Muscle layer of duodenum (tissue), 2 donors: ENCODE data around the gene OSBP2.

Experiments used
- H3K27ac ChIP-seq: one replicate; pipeline ENCODE4 v1.7.0; 2013; ENCODE audit warnings: mild to moderate bottlenecking, low read length
- H3K27me3 ChIP-seq: one replicate; pipeline ENCODE4 v1.7.0; 2013; ENCODE audit warnings: low read depth, mild to moderate bottlenecking, control low read depth, low read length
- H3K36me3 ChIP-seq, 2 donors: one replicate each; pipeline ENCODE4 v1.7.0; 2013; ENCODE audit warnings: low read length in 2 of 2, control low read depth in 1 of 2, mild to moderate bottlenecking in 1 of 2; ENCODE audit not compliant: insufficient read depth in 2 of 2, control insufficient read depth in 1 of 2
- H3K4me1 ChIP-seq, 2 donors: one replicate each; pipeline ENCODE4 v1.7.0; 2013; ENCODE audit warnings: low read length in 2 of 2, mild to moderate bottlenecking in 2 of 2, control low read depth in 1 of 2, moderate library complexity in 1 of 2; ENCODE audit not compliant: insufficient read depth in 2 of 2, control insufficient read depth in 1 of 2
- H3K4me3 ChIP-seq, 2 donors: one replicate each; pipeline ENCODE4 v1.7.0; 2013; ENCODE audit warnings: low read length in 2 of 2, low read depth in 1 of 2, mild to moderate bottlenecking in 1 of 2
- H3K9me3 ChIP-seq, 2 donors: one replicate each; pipeline ENCODE4 v1.7.0; 2013; ENCODE audit warnings: low read length in 2 of 2, control low read depth in 1 of 2, mild to moderate bottlenecking in 1 of 2; ENCODE audit not compliant: control insufficient read depth in 1 of 2
- donor health status: healthy.

Gene OSBP2

GRCh38 chr22:30902496-30903357 lies 208.1 kb downstream of the OSBP2 start:
- Histone ChIP-seq H3K4me1 (no peaks in the 10 kb centered on the region), H3K4me3 (no peak overlapping the region), H3K9me3 (peaks cover 0 to 10% of the 10 kb centered on the region in 2 donors), H3K36me3 (peaks cover 0 to 6% of the 10 kb centered on the region in 2 donors), H3K27me3 (no peaks in the 10 kb centered on the region), H3K27ac (no peak overlapping the region)

DNA sequence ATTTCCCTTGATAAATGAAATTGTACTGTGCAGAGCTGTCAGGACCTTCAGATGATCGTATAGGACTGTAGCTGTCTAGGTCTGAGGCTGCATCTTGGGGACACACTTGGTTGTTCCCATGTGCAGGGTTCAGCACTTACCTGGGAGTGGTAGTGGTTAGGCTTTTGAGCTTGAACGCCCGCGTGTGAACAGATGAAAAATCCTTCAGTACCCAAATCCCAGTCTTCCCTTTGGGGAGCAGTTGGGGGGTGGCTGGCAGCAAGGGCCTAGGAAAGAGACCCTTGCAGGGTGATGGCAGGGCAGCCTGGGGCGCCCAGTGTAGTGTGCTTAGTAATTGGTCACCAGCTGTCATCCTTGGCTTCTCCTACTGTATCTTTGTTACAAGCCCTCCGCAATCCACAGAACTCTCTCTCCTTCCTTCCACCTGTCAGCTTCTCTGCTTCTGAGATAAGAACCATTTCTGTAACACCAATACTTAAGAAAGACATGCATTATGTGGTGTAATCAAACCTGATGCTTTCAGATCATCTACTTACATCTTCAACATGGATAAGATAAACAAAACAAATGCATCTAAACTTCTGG lies 209.3 kb downstream of the OSBP2 start:
- Histone ChIP-seq H3K4me3 (no peak overlapping the region), H3K27me3 (no peaks in the 10 kb centered on the region), H3K36me3 (peaks cover 0 to 6% of the 10 kb centered on the region in 2 donors), H3K27ac (no peak overlapping the region), H3K9me3 (peaks cover 0 to 6% of the 10 kb centered on the region in 2 donors), H3K4me1 (no peaks in the 10 kb centered on the region)

DNA sequence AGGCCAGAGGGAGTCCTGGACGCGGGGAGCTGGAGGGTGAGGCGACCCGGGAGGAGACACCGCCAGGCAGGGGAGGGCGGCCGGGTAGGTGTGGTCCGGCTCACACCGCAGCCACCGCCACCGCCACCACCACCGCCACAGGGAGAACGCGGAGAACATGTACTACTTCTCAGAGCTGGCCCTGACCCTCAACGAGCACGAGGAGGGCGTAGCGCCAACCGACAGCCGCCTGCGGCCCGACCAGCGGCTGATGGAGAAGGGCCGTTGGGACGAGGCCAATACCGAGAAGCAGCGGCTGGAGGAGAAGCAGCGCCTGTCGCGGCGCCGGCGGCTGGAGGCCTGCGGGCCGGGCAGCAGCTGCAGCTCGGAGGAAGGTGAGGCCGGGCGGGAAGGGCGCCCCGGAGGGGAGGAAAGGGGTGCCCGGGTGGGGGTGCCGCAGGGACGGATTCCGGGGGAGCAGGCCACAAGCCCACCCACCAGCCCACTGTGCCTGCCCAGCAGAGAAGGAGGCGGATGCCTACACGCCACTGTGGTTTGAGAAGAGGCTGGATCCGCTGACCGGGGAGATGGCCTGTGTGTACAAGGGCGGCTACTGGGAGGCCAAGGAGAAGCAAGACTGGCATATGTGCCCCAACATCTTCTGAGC lies 211.1 kb downstream of the OSBP2 start:
- no peaks in the 10 kb centered on the region for H3K4me1 ChIP-seq
- no peaks in the 10 kb centered on the region for H3K27me3 ChIP-seq
- H3K27ac ChIP-seq: no peak overlapping the region
- peaks cover 3 to 6% of the 10 kb centered on the region in 2 donors for H3K36me3 ChIP-seq
- no peaks in the 10 kb centered on the region for H3K9me3 ChIP-seq
- H3K4me3 ChIP-seq: no peak overlapping the region

DNA sequence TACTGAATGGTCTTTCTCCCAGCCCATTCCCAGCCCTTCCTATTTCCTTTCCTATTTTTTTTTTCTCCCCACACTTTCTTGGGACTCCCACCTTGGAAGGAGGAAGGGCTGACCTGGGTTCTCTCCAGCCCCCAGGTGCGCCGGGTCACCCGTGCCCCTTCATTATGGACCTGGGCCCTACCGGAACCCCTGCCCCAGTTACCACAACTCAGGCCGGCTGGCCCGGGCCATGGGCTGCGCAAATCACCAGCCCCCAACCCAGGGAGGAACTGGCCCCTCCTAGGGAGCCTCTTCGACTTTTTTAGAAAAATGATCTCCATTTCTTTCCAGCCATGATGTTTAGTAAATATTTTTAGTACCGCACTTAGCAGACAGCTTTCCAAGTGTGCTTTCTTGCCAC lies 211.7 kb downstream of the OSBP2 start:
- Histone ChIP-seq H3K27me3 (no peaks in the 10 kb centered on the region), H3K36me3 (peaks cover 3 to 6% of the 10 kb centered on the region in 2 donors), H3K4me3 (no peak overlapping the region), H3K9me3 (no peaks in the 10 kb centered on the region), H3K27ac (no peak overlapping the region), H3K4me1 (no peaks in the 10 kb centered on the region)

GRCh38 chr22:30906946-30907345 lies 212.3 kb downstream of the OSBP2 start:
- Histone ChIP-seq H3K36me3 (peaks cover 3 to 6% of the 10 kb centered on the region in 2 donors), H3K4me3 (no peak overlapping the region)

DNA sequence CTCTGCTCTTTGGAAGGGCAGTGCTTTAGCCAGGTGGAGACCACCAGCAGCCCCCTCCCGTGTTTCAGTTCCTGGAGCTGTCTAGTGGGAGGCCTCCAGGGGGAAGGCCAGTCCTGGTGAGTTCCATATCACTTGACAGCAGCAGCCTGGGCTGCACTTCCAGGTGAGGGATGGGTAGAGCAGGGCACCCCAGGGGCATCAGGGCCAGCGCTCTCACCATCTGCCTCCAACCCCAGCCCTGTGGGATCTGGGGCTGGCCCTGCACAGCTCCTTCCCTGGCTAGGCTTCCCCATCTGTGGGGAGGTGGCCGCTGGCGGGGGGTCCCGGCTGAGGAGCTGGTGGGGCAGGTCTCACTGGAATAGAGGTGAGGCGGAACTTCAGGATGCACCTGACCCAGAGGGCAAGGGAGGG lies 213.4 kb downstream of the OSBP2 start:
- H3K4me1 ChIP-seq: no peaks in the 10 kb centered on the region
- no peaks in the 10 kb centered on the region for H3K9me3 ChIP-seq
- no peaks in the 10 kb centered on the region for H3K27me3 ChIP-seq
- no peak overlapping the region for H3K27ac ChIP-seq
- peaks cover 3 to 6% of the 10 kb centered on the region in 2 donors for H3K36me3 ChIP-seq
- no peak overlapping the region for H3K4me3 ChIP-seq

More at GRCh38 chr22:30906946-30907345, 212.3 kb downstream of the OSBP2 start:
- Histone ChIP-seq H3K27ac (no peak overlapping the region), H3K4me1 (no peaks in the 10 kb centered on the region), H3K27me3 (no peaks in the 10 kb centered on the region), H3K9me3 (no peaks in the 10 kb centered on the region)

DNA sequence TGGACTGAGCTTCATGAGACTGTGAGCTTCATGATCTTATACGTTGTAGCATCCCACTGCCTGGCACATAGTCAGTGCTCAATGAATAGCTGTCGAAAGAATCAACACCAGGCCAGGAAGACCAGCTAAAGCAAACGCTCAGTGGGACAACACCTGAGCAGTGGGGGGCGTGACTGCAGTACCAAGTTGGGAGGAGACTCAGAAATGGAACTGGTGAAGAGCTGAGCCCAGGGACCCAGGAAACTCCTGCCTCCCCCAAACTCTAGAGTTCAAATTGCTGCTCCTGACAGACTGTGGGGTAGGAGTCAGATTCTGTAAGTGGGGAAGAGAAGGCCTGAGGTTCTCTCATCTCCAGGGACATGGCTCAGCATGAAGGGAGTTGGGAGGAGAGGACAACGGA lies 214.6 kb downstream of the OSBP2 start:
- peaks cover 0 to 3% of the 10 kb centered on the region in 2 donors for H3K36me3 ChIP-seq
- H3K9me3 ChIP-seq: no peaks in the 10 kb centered on the region
- H3K4me1 ChIP-seq: no peaks in the 10 kb centered on the region
- no peaks in the 10 kb centered on the region for H3K27me3 ChIP-seq
- no peak overlapping the region for H3K27ac ChIP-seq
- H3K4me3 ChIP-seq: no peak overlapping the region

- Histone ChIP-seq H3K27ac (no peak overlapping the region), H3K4me1 (no peaks in the 10 kb centered on the region), H3K27me3 (no peaks in the 10 kb centered on the region), H3K9me3 (no peaks in the 10 kb centered on the region), H3K36me3 (peaks cover 0 to 3% of the 10 kb centered on the region in 2 donors), H3K4me3 (no peak overlapping the region)
Observed at GRCh38 chr22:30910358-30910757, 215.7 kb downstream of the OSBP2 start.

DNA sequence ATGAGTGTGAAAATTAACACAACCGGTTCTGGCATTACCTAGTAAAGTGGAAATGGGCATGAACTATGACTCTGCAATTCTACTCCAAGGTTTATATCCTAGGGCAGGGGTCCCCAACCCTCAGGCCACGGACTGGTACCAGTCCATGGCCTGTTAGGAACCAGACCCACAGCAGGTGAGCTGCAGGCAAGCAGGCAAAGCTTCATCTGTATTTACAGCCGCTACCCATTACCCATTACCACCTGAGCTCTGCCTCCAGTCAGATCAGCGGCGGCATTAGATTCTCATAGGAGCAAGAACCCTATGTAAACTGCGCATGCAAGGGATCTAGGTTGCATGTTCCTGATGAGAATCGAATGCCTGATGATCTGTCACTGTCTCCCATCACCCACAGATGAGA lies 224.1 kb downstream of the OSBP2 start:
- Histone ChIP-seq H3K27ac (no peak overlapping the region), H3K9me3 (peaks cover 0 to 4% of the 10 kb centered on the region in 2 donors), H3K4me1 (peaks cover 7 to 12% of the 10 kb centered on the region in 2 donors), H3K27me3 (no peaks in the 10 kb centered on the region), H3K4me3 (no peak overlapping the region), H3K36me3 (no peaks in the 10 kb centered on the region)

GRCh38 chr22:30919973-30920372 lies 225.3 kb downstream of the OSBP2 start:
- peaks cover 0 to 4% of the 10 kb centered on the region in 2 donors for H3K9me3 ChIP-seq
- H3K27ac ChIP-seq: no peak overlapping the region
- H3K27me3 ChIP-seq: no peaks in the 10 kb centered on the region
- peaks cover 1 to 8% of the 10 kb centered on the region in 2 donors for H3K36me3 ChIP-seq
- no peak overlapping the region for H3K4me3 ChIP-seq
- H3K4me1 ChIP-seq: peaks cover 7 to 12% of the 10 kb centered on the region in 2 donors

GRCh38 chr22:30920407-30920806 lies 225.7 kb downstream of the OSBP2 start:
- Histone ChIP-seq H3K27me3 (no peaks in the 10 kb centered on the region), H3K4me1 (peaks cover 7 to 12% of the 10 kb centered on the region in 2 donors), H3K36me3 (peaks cover 4 to 10% of the 10 kb centered on the region in 2 donors), H3K27ac (no peak overlapping the region), H3K4me3 (peak overlapping the region in 1 of 2 donors; percentile 72), H3K9me3 (peaks cover 0 to 4% of the 10 kb centered on the region in 2 donors)
